ENCODE measurements around the gene AK9. TPM values are rescaled to one million over a fixed set of nuclear protein-coding genes. Genes with fewer than 3 reads are reported as not detected.

AK9 gene
- total and polyA plus RNA-seq, 10 of the 15 experiments (the other 5 are each of a cell fraction or from before 2014, with no cell fraction given): 2.1 to 7.4 (median 4.2) TPM

- no peak overlapping the region for H3K4me2 ChIP-seq (ENCODE audit: control insufficient read depth, insufficient read depth)
- peaks cover 15% of the 10 kb centered on the region for H3K79me2 ChIP-seq (ENCODE audit: control insufficient read depth, insufficient read depth, low read length)
- H3K4me3 ChIP-seq: no peak overlapping the region
- H3K9me3 ChIP-seq (replicated peaks; ENCODE audit: control insufficient read depth, insufficient read depth, low read length): no peaks in the 10 kb centered on the region; the same call in 1 of the 3 replicates
- 77% methylated on average over 7 of the region's 7 CpGs for WGBS (ENCODE audit: insufficient coverage, insufficient replicate concordance, low lambda C conversion rate, missing lambda C conversion rate)
- BruUV-seq (replicated peaks): no TSS peak
- CTCF ChIA-PET: interaction anchor here (1.0 to 1.2 kb wide), 2 partner anchors 13 to 279 kb away, joined by 3 to 4 read pairs; no protein-coding TSS in a partner anchor
- POLR2A ChIA-PET: interaction anchor here (1.0 to 13.1 kb wide), 3 partner anchors 9 to 16 kb away, joined by 3 to 132 read pairs (median 3); partner anchors contain the start of gene ZBTB24
- no peaks in the 10 kb centered on the region for H3K27me3 ChIP-seq (replicated peaks in 1 of 2; ENCODE audit: control insufficient read depth in 2 of 2, insufficient read depth in 2 of 2, low read length in 1 of 2)
- FAIRE-seq (no peak), DNase-seq (ENCODE audit: low read depth, low spot score) (no peak), ATAC-seq (no peak)
- H3K36me3 ChIP-seq (ENCODE audit: control insufficient read depth in 2 of 2, insufficient read depth in 2 of 2, low read length in 1 of 2): peaks cover 14 to 33% of the 10 kb centered on the region in 2 experiments
- no peak overlapping the region for H3K9ac ChIP-seq (ENCODE audit: control insufficient read depth, insufficient read depth, low read length)
- peaks cover 4% of the 10 kb centered on the region for H3K4me1 ChIP-seq (ENCODE audit: control insufficient read depth, insufficient read depth, low read length)
- SMC1A ChIA-PET (ENCODE audit: uncharacterized antibody, unreplicated experiment): interaction anchor here (1.2 to 3.5 kb wide), 4 partner anchors 10 to 24 kb away, joined by 5 to 11 read pairs (median 8); partner anchors contain the start of genes MICAL1 and ZBTB24
- H4K20me1 ChIP-seq (ENCODE audit: control insufficient read depth, insufficient read depth): no peaks in the 10 kb centered on the region; the same call in 1 of the 2 replicates
- H2AFZ ChIP-seq (ENCODE audit: control insufficient read depth, low read depth, low read length): no peak overlapping the region
- intact Hi-C loops (cut with micrococcal nuclease; ENCODE audit: unreplicated experiment): no loop called here
- in situ Hi-C loops (cut with MboI): no loop called here
- TF ChIP-seq ZNF622 (IDR thresholded peaks at IDR 0.05) (no peak), SIX5 (IDR thresholded peaks at IDR 0.05; ENCODE audit: low read depth, low read length, severe bottlenecking) (no peak), CREM (IDR thresholded peaks at IDR 0.05; ENCODE audit: low read depth) (no peak), CREB1 (IDR thresholded peaks at IDR 0.05; ENCODE audit: low read depth) (no peak), MYC (IDR thresholded peaks at IDR 0.05; ENCODE audit: insufficient read depth, insufficient read length, insufficient replicate concordance, low read length, severe bottlenecking) (no peak)
- RAD21 ChIA-PET (ENCODE audit: unreplicated experiment): interaction anchor here (4.0 kb wide), 1 partner anchor 13 kb away, joined by 23 read pairs; no protein-coding TSS in a partner anchor
- no peak overlapping the region for H3K27ac ChIP-seq (ENCODE audit: control insufficient read depth, insufficient read depth)
These were observed 224.6 kb downstream of the AK9 start for GRCh38 chr6:109466212-109466923.

Measured in GM12878 (cell line).